ENCODE measurements around the gene MNT.

MNT gene

GRCh38 chr17:2388683-2389055, 12.2 kb downstream of the MNT start:
- no peak overlapping the region for H3K27ac ChIP-seq

GRCh38 chr17:2388020-2388682, 12.7 kb downstream of the MNT start:
- no peak overlapping the region for H3K27ac ChIP-seq
- TF ChIP-seq CTCF (IDR thresholded peaks at IDR 0.05) (no peak), ZFX (IDR thresholded peaks at IDR 0.05; ENCODE audit: borderline replicate concordance) (no peak)

More at GRCh38 chr17:2388683-2389055, 12.2 kb downstream of the MNT start:
- TF ChIP-seq CTCF (IDR thresholded peaks at IDR 0.05) (no peak), ZFX (IDR thresholded peaks at IDR 0.05; ENCODE audit: borderline replicate concordance) (no peak)

GRCh38 chr17:2387086-2388019, 13.5 kb downstream of the MNT start:
- H3K27ac ChIP-seq = no peak overlapping the region
- TF ChIP-seq CTCF (IDR thresholded peaks at IDR 0.05) = no peak
- no peak for TF ChIP-seq ZFX (IDR thresholded peaks at IDR 0.05; ENCODE audit: borderline replicate concordance)

GRCh38 chr17:2386400-2387085, 14.3 kb downstream of the MNT start:
- no peak for TF ChIP-seq CTCF (IDR thresholded peaks at IDR 0.05)
- no peak overlapping the region for H3K27ac ChIP-seq

GRCh38 chr17:2385240-2386210, 15.3 kb downstream of the MNT start:
- peak overlapping the region; percentile 49; the same call in 1 of the 2 replicates for H3K27ac ChIP-seq
- TF ChIP-seq ZFX (IDR thresholded peaks at IDR 0.05; ENCODE audit: borderline replicate concordance) (no peak), CTCF (IDR thresholded peaks at IDR 0.05) (no peak)

- peak overlapping the region; percentile 49 for H3K27ac ChIP-seq
- TF ChIP-seq ZFX (IDR thresholded peaks at IDR 0.05; ENCODE audit: borderline replicate concordance) = no peak
- no peak for TF ChIP-seq CTCF (IDR thresholded peaks at IDR 0.05)
These were observed 16.3 kb downstream of the MNT start for GRCh38 chr17:2384439-2385127.
